HCT116 (cell line): ENCODE measurements around the gene TNFAIP2. TPM values are rescaled to one million over a fixed set of nuclear protein-coding genes. Genes with fewer than 3 reads are reported as not detected.

Experiments
- ATAC-seq: fragments of 200-7000 bp; cut with Tn5 transposase; 2 replicates; pipeline ENCODE4 v1.9.1; 2020; ENCODE audit warnings: mild to moderate bottlenecking, moderate library complexity
- BruUV-seq: library from RNA; stranded (reverse); fragments of 400-500 nt; replicated peaks from 2 replicates; lab custom pipeline; 2021; lab: Mats Ljungman, UMichigan
- CTCF ChIA-PET: fragments of 300-600 bp; sonication (Branson Sonifier 250); formaldehyde crosslinking; loops from one replicate; lab custom pipeline; 2021; ENCODE audit warnings: antibody characterized with exemption; lab: Charles Lee
- POLR2A ChIA-PET: fragments of 300-600, 350-600 bp; sonication (Branson Sonifier 250); formaldehyde crosslinking; loops from one replicate; lab custom pipeline; 2021; ENCODE audit warnings: antibody characterized with exemption; lab: Charles Lee
- RAD21 ChIA-PET, 2 experiments: fragments of 300-600 bp; sonication (Branson Sonifier 250); formaldehyde crosslinking; loops; one replicate each; lab custom pipeline; 2023; ENCODE audit warnings: low total read pairs in 2 of 2; ENCODE audit not compliant: uncharacterized antibody in 2 of 2, unreplicated experiment in 2 of 2, low non-redundant PET in 1 of 2; lab: Charles Lee
- DNase-seq: peaks from one replicate; pipeline ENCODE4 v3.0.0-alpha.2; 2010; ENCODE audit warnings: low read depth, low spot score
- H2AFZ ChIP-seq: fragments of 200-600 bp; shearing (Covaris generic), sonication (generic); 2 replicates; pipeline ENCODE4 v1.6.1; 2017; ENCODE audit warnings: low read depth, mixed run types, mixed read lengths, antibody characterized with exemption, low read length; ENCODE audit not compliant: poor library complexity, severe bottlenecking
- H3K27ac ChIP-seq: 2 replicates; pipeline ENCODE4 v1.5.1; 2012; ENCODE audit warnings: low read depth, low read length
- H3K27me3 ChIP-seq: fragments of 200-600 bp; sonication (generic); 2 replicates; pipeline ENCODE4 v1.6.1; 2016; ENCODE audit warnings: mixed run types, low read length, mixed read lengths; ENCODE audit not compliant: insufficient read depth
- H3K36me3 ChIP-seq, 2 experiments: fragments of 200-500 bp in 1 of 2; fragments of 200-600 bp in 1 of 2; sonication (Bioruptor generic) in 1 of 2; sonication (generic) in 1 of 2; 2 replicates each; pipeline versions ENCODE4 v1.5.1 to v1.6.1; 2014 to 2016; ENCODE audit warnings: low read length in 2 of 2, inconsistent platforms in 1 of 2, mixed read lengths in 1 of 2, mixed run types in 1 of 2; ENCODE audit not compliant: insufficient read depth in 2 of 2, control insufficient read depth in 1 of 2
- H3K4me1 ChIP-seq, 2 experiments: fragments of 200-600 bp in 1 of 2; sonication (generic) in 1 of 2; 2 replicates each; pipeline versions ENCODE4 v1.5.1 to v1.6.1; 2012 to 2017; ENCODE audit warnings: low read length in 2 of 2, inconsistent platforms in 1 of 2, mild to moderate bottlenecking in 1 of 2, mixed read lengths in 1 of 2, mixed run types in 1 of 2, moderate library complexity in 1 of 2; ENCODE audit not compliant: insufficient read depth in 2 of 2, control insufficient read depth in 1 of 2
- H3K4me2 ChIP-seq: fragments of 200-600 bp; sonication (generic); 2 replicates; pipeline ENCODE4 v1.6.1; 2017; ENCODE audit warnings: mixed run types, low read length, mixed read lengths
- H3K4me3 ChIP-seq, 2 experiments: fragments of 200-600 bp in 1 of 2; sonication (generic) in 1 of 2; replicated peaks in 1 of 2; 2 replicates each; pipeline ENCODE4 v1.5.1; 2011 to 2016; ENCODE audit warnings: low read length in 2 of 2, control low read depth in 1 of 2, low read depth in 1 of 2, mild to moderate bottlenecking in 1 of 2, mixed read lengths in 1 of 2, mixed run types in 1 of 2
- H3K79me2 ChIP-seq: fragments of 200-600 bp; sonication (generic); 2 replicates; pipeline ENCODE4 v1.6.1; 2017; ENCODE audit warnings: mild to moderate bottlenecking, mixed run types, low read length, moderate library complexity, mixed read lengths; ENCODE audit not compliant: insufficient read depth
- H3K9ac ChIP-seq: fragments of 200-600 bp; sonication (generic); 2 replicates; pipeline ENCODE4 v1.6.1; 2016; ENCODE audit warnings: low read length, mixed read lengths
- H3K9me2 ChIP-seq: fragments of 200-600 bp; sonication (generic), shearing (Covaris generic); 2 replicates; pipeline ENCODE4 v1.6.1; 2017; ENCODE audit warnings: mixed run types, mild to moderate bottlenecking, moderate library complexity; ENCODE audit not compliant: insufficient read depth
- H3K9me3 ChIP-seq, 2 experiments: fragments of 200-500 bp in 1 of 2; fragments of 200-600 bp in 1 of 2; sonication (Bioruptor generic) in 1 of 2; sonication (generic) in 1 of 2; 2 replicates each; pipeline ENCODE4 v1.6.1; 2014 to 2017; ENCODE audit warnings: low read length in 2 of 2, mixed read lengths in 2 of 2, inconsistent platforms in 1 of 2, low read depth in 1 of 2, mild to moderate bottlenecking in 1 of 2, mixed run types in 1 of 2, moderate library complexity in 1 of 2; ENCODE audit not compliant: control insufficient read depth in 1 of 2, insufficient read depth in 1 of 2
- H4K20me1 ChIP-seq: fragments of 200-600 bp; sonication (generic), shearing (Covaris generic); 2 replicates; pipeline ENCODE4 v1.6.1; 2017; ENCODE audit warnings: mixed run types, mild to moderate bottlenecking, moderate library complexity; ENCODE audit not compliant: insufficient read depth
- CEBPB ChIP-seq: IDR thresholded peaks from 2 replicates; pipeline ENCODE4 v1.6.1; 2012; ENCODE audit warnings: low read depth
- EGR1 ChIP-seq: IDR thresholded peaks from 2 replicates; pipeline ENCODE4 v1.6.1; 2012; ENCODE audit warnings: low read depth
- EZH2 ChIP-seq: fragments of 200-600 bp; sonication (generic); IDR thresholded peaks from 2 replicates; pipeline ENCODE4 v1.6.1; 2017; ENCODE audit warnings: antibody characterized with exemption, mixed run types
- JUND ChIP-seq: IDR thresholded peaks from 2 replicates; pipeline ENCODE4 v1.6.1; 2012
- POLR2A ChIP-seq: IDR thresholded peaks from 2 replicates; pipeline ENCODE4 v1.7.0; 2011; ENCODE audit warnings: borderline replicate concordance; ENCODE audit not compliant: insufficient read depth, insufficient read length; ENCODE audit errors: extremely low read depth
- RAD21 ChIP-seq: IDR thresholded peaks from 2 replicates; pipeline ENCODE4 v1.6.1; 2012; ENCODE audit warnings: low read depth, mild to moderate bottlenecking
- SIN3A ChIP-seq: IDR thresholded peaks from 2 replicates; pipeline ENCODE4 v1.6.1; 2012; ENCODE audit warnings: low read depth
- YY1 ChIP-seq: IDR thresholded peaks from 2 replicates; pipeline ENCODE4 v1.6.1; 2011; ENCODE audit warnings: low read length, low read depth, moderate library complexity, mild to moderate bottlenecking; ENCODE audit not compliant: insufficient replicate concordance; ENCODE audit errors: extremely low read depth
- ZFX ChIP-seq: fragments of 450-650 bp; IDR thresholded peaks from 2 replicates; pipeline ENCODE4 v1.6.1; 2017
- ZNF274 ChIP-seq: fragments of 200-500 bp; sonication (Bioruptor generic); IDR thresholded peaks from 2 replicates; pipeline ENCODE4 v1.6.1; 2014; ENCODE audit warnings: mild to moderate bottlenecking, low read depth, low read length, inconsistent platforms
- intact Hi-C: fragments of 100-400 bp; cut with micrococcal nuclease; formaldehyde crosslinking; loops from 2 replicates; pipeline ENCODE4 v1.10.0; 2022
- total RNA-seq: library from RNA; stranded (reverse); gene quantifications from one replicate; pipeline ENCODE4 v1.2.1, GENCODE V29; 2021; ENCODE audit not compliant: unreplicated experiment
- TF ChIP-seq, protein P1 (sequence below): IDR thresholded peaks from 2 replicates; pipeline ENCODE4 v1.6.1; 2012
- TF ChIP-seq, protein P2 (sequence below): IDR thresholded peaks from 2 replicates; pipeline ENCODE4 v1.6.1; 2012
- TF ChIP-seq, protein P3 (sequence below): IDR thresholded peaks from 2 replicates; pipeline ENCODE4 v1.6.1; 2012; ENCODE audit warnings: low read depth

Gene TNFAIP2
- total RNA-seq, 1 experiment from 2014 or later, result 74.8 TPM

DNA sequence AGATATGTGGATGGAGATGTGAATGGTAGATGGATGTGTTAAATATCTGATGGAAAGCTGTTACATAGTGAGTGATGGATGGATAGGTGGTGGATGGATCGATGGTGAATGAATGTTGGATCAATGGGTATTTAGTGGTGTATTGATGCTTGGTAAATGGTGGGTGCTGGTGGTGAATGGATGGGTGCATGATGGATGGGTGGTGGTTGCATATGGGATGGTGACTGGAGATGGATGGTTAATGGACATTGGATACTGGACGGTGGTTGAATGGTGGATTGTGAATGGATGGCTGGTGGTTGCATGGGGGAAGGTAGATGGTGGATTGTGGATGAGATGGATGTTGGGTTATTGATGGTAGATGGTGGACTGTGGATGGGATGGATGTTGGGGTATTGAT is 41.3 kb upstream of the TNFAIP2 start:
- H2AFZ ChIP-seq, result no peak overlapping the region
- no TSS peak for BruUV-seq
- intact Hi-C loops, result no loop called here
- H3K4me3 ChIP-seq, result no peak overlapping the region
- DNase-seq, result no peak
- ChIA-PET POLR2A (no interaction called here), CTCF (no interaction called here), RAD21 (no interaction called here)
- H3K4me2 ChIP-seq, result no peak overlapping the region
- H3K79me2 ChIP-seq, result no peaks in the 10 kb centered on the region
- no peaks in the 10 kb centered on the region for H3K9me2 ChIP-seq
- no peaks in the 10 kb centered on the region for H4K20me1 ChIP-seq
- TF ChIP-seq ZFX, result no peak
- TF ChIP-seq RAD21, result no peak
- TF ChIP-seq, protein P1, sequence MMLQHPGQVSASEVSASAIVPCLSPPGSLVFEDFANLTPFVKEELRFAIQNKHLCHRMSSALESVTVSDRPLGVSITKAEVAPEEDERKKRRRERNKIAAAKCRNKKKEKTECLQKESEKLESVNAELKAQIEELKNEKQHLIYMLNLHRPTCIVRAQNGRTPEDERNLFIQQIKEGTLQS, result no peak
- no peak for TF ChIP-seq SIN3A
- TF ChIP-seq EZH2, result no peak
- TF ChIP-seq POLR2A, result no peak
- TF ChIP-seq, protein P2, sequence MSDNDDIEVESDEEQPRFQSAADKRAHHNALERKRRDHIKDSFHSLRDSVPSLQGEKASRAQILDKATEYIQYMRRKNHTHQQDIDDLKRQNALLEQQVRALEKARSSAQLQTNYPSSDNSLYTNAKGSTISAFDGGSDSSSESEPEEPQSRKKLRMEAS, result no peak
- TF ChIP-seq, protein P3, sequence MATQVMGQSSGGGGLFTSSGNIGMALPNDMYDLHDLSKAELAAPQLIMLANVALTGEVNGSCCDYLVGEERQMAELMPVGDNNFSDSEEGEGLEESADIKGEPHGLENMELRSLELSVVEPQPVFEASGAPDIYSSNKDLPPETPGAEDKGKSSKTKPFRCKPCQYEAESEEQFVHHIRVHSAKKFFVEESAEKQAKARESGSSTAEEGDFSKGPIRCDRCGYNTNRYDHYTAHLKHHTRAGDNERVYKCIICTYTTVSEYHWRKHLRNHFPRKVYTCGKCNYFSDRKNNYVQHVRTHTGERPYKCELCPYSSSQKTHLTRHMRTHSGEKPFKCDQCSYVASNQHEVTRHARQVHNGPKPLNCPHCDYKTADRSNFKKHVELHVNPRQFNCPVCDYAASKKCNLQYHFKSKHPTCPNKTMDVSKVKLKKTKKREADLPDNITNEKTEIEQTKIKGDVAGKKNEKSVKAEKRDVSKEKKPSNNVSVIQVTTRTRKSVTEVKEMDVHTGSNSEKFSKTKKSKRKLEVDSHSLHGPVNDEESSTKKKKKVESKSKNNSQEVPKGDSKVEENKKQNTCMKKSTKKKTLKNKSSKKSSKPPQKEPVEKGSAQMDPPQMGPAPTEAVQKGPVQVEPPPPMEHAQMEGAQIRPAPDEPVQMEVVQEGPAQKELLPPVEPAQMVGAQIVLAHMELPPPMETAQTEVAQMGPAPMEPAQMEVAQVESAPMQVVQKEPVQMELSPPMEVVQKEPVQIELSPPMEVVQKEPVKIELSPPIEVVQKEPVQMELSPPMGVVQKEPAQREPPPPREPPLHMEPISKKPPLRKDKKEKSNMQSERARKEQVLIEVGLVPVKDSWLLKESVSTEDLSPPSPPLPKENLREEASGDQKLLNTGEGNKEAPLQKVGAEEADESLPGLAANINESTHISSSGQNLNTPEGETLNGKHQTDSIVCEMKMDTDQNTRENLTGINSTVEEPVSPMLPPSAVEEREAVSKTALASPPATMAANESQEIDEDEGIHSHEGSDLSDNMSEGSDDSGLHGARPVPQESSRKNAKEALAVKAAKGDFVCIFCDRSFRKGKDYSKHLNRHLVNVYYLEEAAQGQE, result no peak
- TF ChIP-seq YY1, result no peak
- no peak for TF ChIP-seq EGR1
- no peak for TF ChIP-seq ZNF274
- no peak for TF ChIP-seq JUND
- TF ChIP-seq CEBPB, result no peak
- no peak for ATAC-seq
- no peaks in the 10 kb centered on the region for H3K9me3 ChIP-seq
- no peaks in the 10 kb centered on the region for H3K36me3 ChIP-seq
- H3K9ac ChIP-seq, result no peak overlapping the region
- H3K4me1 ChIP-seq, result peaks cover 0 to 10% of the 10 kb centered on the region in 2 experiments; a peak in 1 of 4 replicates
- no peak overlapping the region for H3K27ac ChIP-seq
- no peaks in the 10 kb centered on the region for H3K27me3 ChIP-seq
